ENCODE results near the gene PSMD14. TPM values are rescaled to one million over a fixed set of nuclear protein-coding genes. Genes with fewer than 3 reads are reported as not detected.

PSMD14 gene
- total and polyA plus RNA-seq, 2 of the 8 experiments (the other 6 are each of a cell fraction or from before 2014, with no cell fraction given), result 53.9 to 88.7 TPM

GRCh38 chr2:161324876-161325275 lies 16.7 kb downstream of the PSMD14 start:
- H4K8ac ChIP-seq (ENCODE audit: extremely low read depth, insufficient read depth, low read length), result no peak overlapping the region
- FAIRE-seq, result no peak
- no peak overlapping the region for H2AFZ ChIP-seq (ENCODE audit: low read length)
- no peak for TF ChIP-seq ZNF274 (IDR thresholded peaks at IDR 0.05; ENCODE audit: borderline replicate concordance, extremely low read depth, low read length)
- no peak for TF ChIP-seq SIRT6 (IDR thresholded peaks at IDR 0.05; ENCODE audit: low read length)
- no peak for TF ChIP-seq RBBP5 (IDR thresholded peaks at IDR 0.05; ENCODE audit: borderline replicate concordance, low read depth, low read length)
- no peaks in the 10 kb centered on the region for H3K27me3 ChIP-seq (replicated peaks in 1 of 4; ENCODE audit: control insufficient read depth in 3 of 4, extremely low read depth in 1 of 4, insufficient read depth in 3 of 4, low read length in 3 of 4)
- H3K4ac ChIP-seq (replicated peaks; ENCODE audit: insufficient read length, low read depth, low read length), result no peak overlapping the region
- H3K56ac ChIP-seq (replicated peaks; ENCODE audit: insufficient read length, low read depth, low read length), result no peak overlapping the region
- H3K4me3 ChIP-seq (ENCODE audit: extremely low read depth in 1 of 4, insufficient read depth in 2 of 4, low read depth in 3 of 4, low read length in 4 of 4), result no peak overlapping the region
- H3K4me2 ChIP-seq (ENCODE audit: insufficient read depth in 1 of 2, low read depth in 2 of 2, low read length in 2 of 2), result no peak overlapping the region
- CTCF ChIA-PET (ENCODE audit: partially characterized antibody), result no interaction called here
- H3K9me3 ChIP-seq (ENCODE audit: insufficient read depth in 2 of 2, low read depth in 1 of 2, low read length in 1 of 2), result no peaks in the 10 kb centered on the region
- H2AK5ac ChIP-seq (ENCODE audit: low read depth, low read length), result no peak overlapping the region
- H4K20me1 ChIP-seq (replicated peaks in 1 of 2; ENCODE audit: control insufficient read depth in 1 of 2, insufficient read depth in 2 of 2, low read length in 2 of 2), result peaks cover 0 to 10% of the 10 kb centered on the region in 2 experiments
- H3K79me1 ChIP-seq (ENCODE audit: low read depth, low read length), result no peaks in the 10 kb centered on the region
- no peak overlapping the region for H4K91ac ChIP-seq (replicated peaks; ENCODE audit: insufficient read length, low read length)
- peaks cover 0 to 55% of the 10 kb centered on the region in 2 experiments; a peak in 3 of 4 replicates for H3K79me2 ChIP-seq (ENCODE audit: control insufficient read depth in 1 of 2, insufficient read depth in 2 of 2, low read length in 2 of 2)
- H4K5ac ChIP-seq (ENCODE audit: insufficient read length, low read depth, low read length), result no peak overlapping the region
- no peak overlapping the region for H3K23ac ChIP-seq (ENCODE audit: insufficient read length)
- no peak overlapping the region for H3K14ac ChIP-seq (ENCODE audit: insufficient read length)
- H3K23me2 ChIP-seq (ENCODE audit: low read depth, low read length), result no peaks in the 10 kb centered on the region
- no peak overlapping the region for H3K27ac ChIP-seq (ENCODE audit: low read depth, low read length)
- peaks cover 0 to 19% (median 2%) of the 10 kb centered on the region in 4 experiments; a peak in 3 of 8 replicates for H3K36me3 ChIP-seq (ENCODE audit: control insufficient read depth in 2 of 4, insufficient read depth in 4 of 4, low read length in 3 of 4)
- peaks cover 0 to 4% (median 0%) of the 10 kb centered on the region in 4 experiments; a peak in 3 of 7 replicates for H3K4me1 ChIP-seq (replicated peaks in 1 of 4; ENCODE audit: control insufficient read depth in 3 of 4, insufficient read depth in 4 of 4, low read length in 3 of 4)
- POLR2A ChIA-PET (ENCODE audit: partially characterized antibody), result no interaction called here
- H2BK20ac ChIP-seq (ENCODE audit: low read length), result no peak overlapping the region
- H2BK12ac ChIP-seq (ENCODE audit: low read depth, low read length), result no peak overlapping the region
- DNase-seq (ENCODE audit: low read depth in 1 of 2, low spot score in 2 of 2), result no peak
- no peak overlapping the region for H2BK120ac ChIP-seq (replicated peaks; ENCODE audit: low read depth, low read length)
- no peak overlapping the region for H2BK15ac ChIP-seq (ENCODE audit: low read length)
- no peak overlapping the region for H3K18ac ChIP-seq (ENCODE audit: extremely low read depth, low read length)
- no peak overlapping the region for H2BK5ac ChIP-seq (ENCODE audit: low read depth, low read length)
- no peak overlapping the region for H3K9ac ChIP-seq (replicated peaks in 1 of 4; ENCODE audit: extremely low read depth in 1 of 4, low read depth in 3 of 4, low read length in 3 of 4)

All from H1 (cell line).